Ectodermal cell (in vitro differentiated cells): ENCODE data around the gene U2AF1L4.

Source experiments
- H3K27ac ChIP-seq: 2 replicates; pipeline ENCODE4 v1.7.0; 2013; ENCODE audit warnings: mild to moderate bottlenecking, low read depth, low read length; ENCODE audit not compliant: insufficient read depth, poor library complexity, severe bottlenecking
- H3K27me3 ChIP-seq: 2 replicates; pipeline ENCODE4 v1.7.0; 2013; ENCODE audit warnings: mild to moderate bottlenecking, low read length; ENCODE audit not compliant: insufficient read depth, control insufficient read depth, poor library complexity, severe bottlenecking
- H3K36me3 ChIP-seq: one replicate; pipeline ENCODE4 v1.7.0; 2013; ENCODE audit warnings: low read length; ENCODE audit not compliant: control insufficient read depth, insufficient read depth
- H3K4me1 ChIP-seq: one replicate; pipeline ENCODE4 v1.7.0; 2013; ENCODE audit warnings: low read length; ENCODE audit not compliant: control insufficient read depth, insufficient read depth
- H3K4me3 ChIP-seq: 2 replicates; pipeline ENCODE4 v1.7.0; 2013; ENCODE audit warnings: low read depth, low read length, control low read depth; ENCODE audit not compliant: insufficient read depth
- H3K9me3 ChIP-seq: 2 replicates; pipeline ENCODE4 v1.7.0; 2013; ENCODE audit warnings: mild to moderate bottlenecking, low read length, moderate library complexity; ENCODE audit not compliant: control insufficient read depth
- WGBS, 2 experiments: methylation state at CpG; one replicate each; pipeline ENCODE4 v1.1.7; 2013; ENCODE audit warnings: missing lambda C conversion rate in 2 of 2; 5-methylcytosine and 5-hydroxymethylcytosine counted together

The U2AF1L4 gene

DNA sequence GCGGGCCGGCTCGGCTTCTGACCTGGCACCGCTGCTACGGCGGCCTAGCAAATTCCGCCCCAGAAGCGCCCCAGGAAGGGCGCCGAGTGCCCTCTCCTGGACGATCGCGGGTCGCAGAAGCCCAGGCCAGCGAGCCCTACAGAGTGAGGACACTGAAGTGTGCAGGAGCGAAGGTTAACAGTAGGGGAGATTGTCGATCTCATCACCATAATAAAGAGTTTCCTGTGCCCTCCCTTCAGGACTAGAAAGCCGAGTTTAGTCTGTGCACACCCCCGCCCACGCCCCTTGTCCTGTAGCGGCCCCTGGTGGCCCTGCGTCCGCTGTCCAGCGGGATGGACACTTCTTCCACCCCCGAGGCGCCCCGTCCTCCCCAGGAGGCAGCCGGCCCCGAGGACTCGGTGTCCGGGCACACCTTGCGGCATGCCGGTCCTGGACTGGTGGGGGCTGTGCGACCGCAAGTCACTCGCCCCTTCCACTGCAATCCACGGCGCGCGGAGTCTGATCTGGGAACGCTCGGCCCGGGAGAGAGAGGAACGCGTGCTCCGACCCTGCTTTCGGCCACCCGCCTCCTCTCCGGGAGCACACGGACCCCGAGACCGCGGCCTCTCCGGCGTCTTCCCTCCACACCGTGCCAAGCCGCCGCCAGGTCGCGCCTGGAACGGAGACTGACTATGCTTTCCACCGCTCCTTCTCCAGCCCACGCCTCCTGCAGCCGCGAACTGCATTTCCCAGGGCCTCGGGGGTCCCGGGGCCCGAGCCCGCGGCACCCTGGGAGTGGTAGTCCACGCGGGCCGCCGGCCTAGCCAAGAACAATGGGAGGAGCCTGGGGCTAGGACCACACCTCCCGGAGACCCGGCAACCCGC is 28.2 kb downstream of the U2AF1L4 start:
- Histone ChIP-seq H3K4me1 (peaks cover 27% of the 10 kb centered on the region), H3K36me3 (peaks cover 6% of the 10 kb centered on the region), H3K27me3 (peaks cover 29% of the 10 kb centered on the region), H3K27ac (peak overlapping the region; percentile 87), H3K4me3 (peak overlapping the region; percentile 66), H3K9me3 (no peaks in the 10 kb centered on the region)
- 0% methylated on average over 77 of the region's 77 CpGs for WGBS, 2 experiments

DNA sequence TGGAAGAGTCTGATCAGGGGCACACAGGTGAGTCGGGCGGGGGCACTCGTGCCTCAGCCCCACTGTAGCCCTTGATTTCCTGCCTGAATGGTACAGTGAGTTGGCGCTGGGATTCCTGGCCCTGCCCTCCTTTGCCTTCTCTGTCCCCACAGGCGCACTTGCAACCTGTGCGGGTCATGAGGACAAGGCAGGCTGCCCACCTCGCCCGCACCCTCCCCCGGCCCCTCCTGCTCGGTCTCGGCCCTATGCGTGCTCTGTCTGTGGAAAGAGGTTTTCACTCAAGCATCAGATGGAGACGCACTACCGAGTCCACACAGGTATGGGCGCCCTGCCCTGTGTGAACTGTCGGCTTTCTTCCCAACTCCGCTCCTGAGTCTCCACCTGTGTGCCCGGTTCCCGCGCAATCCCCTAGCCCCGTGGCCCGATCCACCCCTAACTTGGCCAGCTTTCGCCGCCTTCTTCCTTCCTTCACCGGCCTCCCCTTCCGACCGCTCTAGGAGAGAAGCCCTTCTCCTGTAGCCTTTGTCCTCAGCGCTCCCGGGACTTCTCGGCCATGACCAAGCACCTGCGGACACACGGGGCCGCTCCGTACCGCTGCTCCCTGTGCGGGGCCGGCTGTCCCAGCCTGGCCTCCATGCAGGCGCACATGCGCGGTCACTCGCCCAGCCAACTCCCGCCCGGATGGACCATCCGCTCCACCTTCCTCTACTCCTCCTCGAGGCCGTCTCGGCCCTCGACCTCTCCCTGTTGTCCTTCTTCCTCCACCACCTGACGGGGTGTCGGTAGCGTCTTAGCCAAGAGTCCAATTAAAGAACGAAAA is 29.0 kb downstream of the U2AF1L4 start:
- Histone ChIP-seq H3K27ac (peak overlapping the region; percentile 87), H3K9me3 (no peaks in the 10 kb centered on the region), H3K4me3 (peak overlapping the region; percentile 66), H3K36me3 (peaks cover 6% of the 10 kb centered on the region), H3K4me1 (peaks cover 27% of the 10 kb centered on the region), H3K27me3 (peaks cover 29% of the 10 kb centered on the region)
- WGBS, 2 experiments: 5% methylated on average over 52 of the region's 52 CpGs

DNA sequence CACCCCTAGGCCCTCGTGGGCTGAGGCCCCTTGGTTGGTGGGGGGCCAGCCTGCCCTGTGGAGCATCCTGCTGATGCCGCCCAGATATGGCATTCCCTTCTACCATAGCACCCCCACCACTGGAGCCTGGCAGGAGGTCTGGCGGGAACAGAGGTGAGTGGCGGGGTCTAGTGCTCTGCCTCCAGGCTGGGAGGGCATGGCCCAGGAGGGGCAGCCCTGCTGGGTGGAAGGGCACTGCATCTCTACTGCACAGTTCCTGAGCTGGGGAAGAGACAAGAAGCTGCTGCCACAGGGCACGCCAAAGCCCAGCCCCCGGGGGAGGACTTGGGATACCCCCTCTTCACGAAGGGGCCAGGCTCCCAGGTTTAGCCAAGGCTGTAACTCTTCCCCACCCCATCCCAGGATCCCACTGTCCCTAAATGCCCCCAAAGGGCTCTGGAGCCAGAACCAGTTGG is 29.8 kb downstream of the U2AF1L4 start:
- peak overlapping the region; percentile 66 for H3K4me3 ChIP-seq
- 77 to 80% methylated on average over 7 of the region's 7 CpGs for WGBS, 2 experiments

DNA sequence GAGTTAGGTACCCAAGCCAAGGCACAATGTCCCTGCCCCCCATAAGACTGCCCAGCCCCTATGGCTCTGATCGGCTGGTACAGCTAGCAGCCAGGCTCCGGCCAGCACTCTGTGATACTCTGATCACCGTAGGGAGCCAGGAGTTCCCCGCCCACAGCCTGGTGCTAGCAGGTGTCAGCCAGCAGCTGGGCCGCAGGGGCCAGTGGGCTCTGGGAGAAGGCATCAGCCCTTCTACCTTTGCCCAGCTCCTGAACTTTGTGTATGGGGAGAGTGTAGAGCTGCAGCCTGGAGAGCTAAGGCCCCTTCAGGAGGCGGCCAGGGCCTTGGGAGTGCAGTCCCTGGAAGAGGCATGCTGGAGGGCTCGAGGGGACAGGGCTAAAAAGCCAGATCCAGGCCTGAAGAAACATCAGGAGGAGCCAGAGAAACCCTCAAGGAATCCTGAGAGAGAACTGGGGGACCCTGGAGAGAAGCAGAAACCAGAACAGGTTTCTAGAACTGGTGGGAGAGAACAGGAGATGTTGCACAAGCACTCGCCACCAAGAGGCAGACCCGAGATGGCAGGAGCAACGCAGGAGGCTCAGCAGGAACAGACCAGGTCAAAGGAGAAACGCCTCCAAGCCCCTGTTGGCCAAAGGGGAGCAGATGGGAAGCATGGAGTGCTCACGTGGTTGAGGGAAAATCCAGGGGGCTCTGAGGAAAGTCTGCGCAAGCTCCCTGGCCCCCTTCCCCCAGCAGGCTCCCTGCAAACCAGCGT is 30.4 kb downstream of the U2AF1L4 start:
- Histone ChIP-seq H3K27ac (no peak overlapping the region), H3K27me3 (peaks cover 29% of the 10 kb centered on the region), H3K9me3 (no peaks in the 10 kb centered on the region), H3K4me3 (no peak overlapping the region), H3K4me1 (peaks cover 27% of the 10 kb centered on the region), H3K36me3 (peaks cover under 1% of the 10 kb centered on the region)
- 56 to 60% methylated on average over 14 of the region's 14 CpGs for WGBS, 2 experiments

More for the DNA sequence above, 29.8 kb downstream of the U2AF1L4 start:
- Histone ChIP-seq H3K4me1 (peaks cover 27% of the 10 kb centered on the region), H3K27ac (no peak overlapping the region), H3K27me3 (peaks cover 29% of the 10 kb centered on the region), H3K36me3 (peaks cover 6% of the 10 kb centered on the region), H3K9me3 (no peaks in the 10 kb centered on the region)

DNA sequence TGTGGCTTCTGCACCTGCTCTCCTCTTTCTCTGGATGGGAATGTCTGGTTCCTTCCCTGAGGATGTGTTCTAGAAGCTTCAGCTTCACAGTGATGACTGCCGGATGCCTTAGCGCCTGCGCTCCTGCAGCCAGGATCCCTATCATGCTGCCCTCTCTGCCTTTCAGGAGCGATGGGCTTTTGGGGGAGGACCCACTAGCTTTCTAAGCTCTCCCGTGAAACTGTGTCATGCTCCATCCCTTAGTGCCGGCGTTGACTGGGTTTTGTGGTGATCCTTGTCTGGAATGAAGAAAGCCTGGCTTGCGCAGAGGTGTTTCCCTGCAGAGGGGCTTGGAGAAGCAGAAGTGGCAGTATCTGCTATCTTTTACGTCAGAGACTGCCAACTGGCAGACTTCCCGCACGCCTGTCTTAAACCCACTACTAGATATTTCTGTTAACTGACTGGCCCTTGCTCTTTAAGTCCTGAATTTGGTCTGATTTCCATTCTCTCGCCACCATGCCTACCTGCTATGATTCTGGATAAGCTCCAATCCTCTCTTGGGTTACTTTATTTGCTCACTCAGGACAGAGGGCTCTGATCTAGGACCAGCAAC is 31.2 kb downstream of the U2AF1L4 start:
- H3K4me3 ChIP-seq: no peak overlapping the region
- H3K36me3 ChIP-seq: no peaks in the 10 kb centered on the region
- peaks cover 23% of the 10 kb centered on the region for H3K4me1 ChIP-seq
- WGBS, 2 experiments: 90% methylated on average over 12 of the region's 12 CpGs
- H3K27me3 ChIP-seq: peaks cover 29% of the 10 kb centered on the region
- no peaks in the 10 kb centered on the region for H3K9me3 ChIP-seq
- H3K27ac ChIP-seq: no peak overlapping the region

DNA sequence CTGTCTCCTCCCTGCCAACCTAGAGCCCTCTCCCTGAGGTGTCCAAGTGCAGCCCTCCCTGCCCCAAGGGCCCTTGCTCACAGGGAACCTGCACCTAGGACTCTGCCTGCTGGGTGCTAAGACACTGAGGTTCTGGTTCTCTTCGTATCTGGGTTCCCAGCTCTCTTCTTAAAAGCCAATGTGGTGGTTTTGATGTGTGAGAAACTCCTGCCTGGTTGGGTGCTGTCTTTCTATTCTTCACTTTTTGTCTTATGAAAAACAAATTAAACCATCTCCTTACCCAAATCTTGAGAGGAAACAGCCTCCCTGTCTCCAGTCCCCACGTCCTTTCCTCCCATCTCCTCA is 31.7 kb downstream of the U2AF1L4 start:
- WGBS, 2 experiments: 81 to 88% methylated on average over 2 of the region's 2 CpGs
- peaks cover 20% of the 10 kb centered on the region for H3K4me1 ChIP-seq
- no peak overlapping the region for H3K4me3 ChIP-seq

DNA sequence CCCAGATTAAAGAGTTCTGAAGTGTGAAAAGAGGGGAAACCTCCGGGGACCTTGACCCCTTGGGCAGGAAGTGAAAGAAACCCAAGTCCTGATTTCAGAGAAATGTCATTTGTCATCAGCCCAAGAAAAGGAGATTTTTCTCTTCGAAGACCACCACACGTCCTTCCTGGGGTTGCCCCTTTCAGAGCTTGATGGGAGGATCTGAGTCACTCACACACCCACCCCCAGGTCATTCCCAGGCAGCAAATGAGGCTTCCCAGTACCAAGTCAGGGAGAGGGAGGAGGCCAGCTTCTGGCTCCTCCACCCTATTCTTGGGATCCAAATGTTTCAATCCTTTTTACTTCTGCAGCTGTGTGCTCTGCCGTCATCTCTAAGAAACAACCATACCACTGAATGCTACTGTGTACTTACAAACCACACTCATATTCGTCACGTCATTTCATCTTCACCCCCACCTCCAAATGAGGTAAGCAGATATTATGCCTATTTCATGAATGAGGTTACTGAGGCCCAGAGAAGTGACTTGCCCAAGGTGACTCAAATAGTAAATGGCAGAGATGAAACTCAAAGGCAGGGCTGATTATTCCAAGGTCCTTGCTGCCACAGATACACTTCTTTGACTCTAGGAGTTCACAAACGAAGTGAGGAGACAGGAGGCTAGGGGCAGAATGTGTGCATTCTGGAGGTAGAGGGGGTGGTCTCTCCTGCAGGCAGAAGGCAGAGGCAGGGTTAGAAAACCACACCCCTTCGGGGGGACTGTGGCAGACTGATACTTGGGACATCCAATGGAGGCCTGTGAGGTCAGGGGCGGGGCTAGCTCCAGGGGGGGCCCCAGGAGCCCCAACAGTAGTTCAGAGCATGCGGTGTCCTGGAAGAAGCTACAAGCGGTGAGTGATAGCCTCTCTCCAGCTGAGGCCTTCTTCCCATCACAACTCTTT is 32.4 kb downstream of the U2AF1L4 start:
- no peak overlapping the region for H3K4me3 ChIP-seq
- 79 to 84% methylated on average over 9 to 11 of the region's 11 CpGs for WGBS, 2 experiments
- H3K27ac ChIP-seq: no peak overlapping the region
- peaks cover 29% of the 10 kb centered on the region for H3K27me3 ChIP-seq
- no peaks in the 10 kb centered on the region for H3K9me3 ChIP-seq
- H3K36me3 ChIP-seq: no peaks in the 10 kb centered on the region
- peaks cover 20% of the 10 kb centered on the region for H3K4me1 ChIP-seq

More for the DNA sequence above, 31.7 kb downstream of the U2AF1L4 start:
- Histone ChIP-seq H3K27me3 (peaks cover 29% of the 10 kb centered on the region), H3K36me3 (no peaks in the 10 kb centered on the region), H3K27ac (no peak overlapping the region), H3K9me3 (no peaks in the 10 kb centered on the region)

DNA sequence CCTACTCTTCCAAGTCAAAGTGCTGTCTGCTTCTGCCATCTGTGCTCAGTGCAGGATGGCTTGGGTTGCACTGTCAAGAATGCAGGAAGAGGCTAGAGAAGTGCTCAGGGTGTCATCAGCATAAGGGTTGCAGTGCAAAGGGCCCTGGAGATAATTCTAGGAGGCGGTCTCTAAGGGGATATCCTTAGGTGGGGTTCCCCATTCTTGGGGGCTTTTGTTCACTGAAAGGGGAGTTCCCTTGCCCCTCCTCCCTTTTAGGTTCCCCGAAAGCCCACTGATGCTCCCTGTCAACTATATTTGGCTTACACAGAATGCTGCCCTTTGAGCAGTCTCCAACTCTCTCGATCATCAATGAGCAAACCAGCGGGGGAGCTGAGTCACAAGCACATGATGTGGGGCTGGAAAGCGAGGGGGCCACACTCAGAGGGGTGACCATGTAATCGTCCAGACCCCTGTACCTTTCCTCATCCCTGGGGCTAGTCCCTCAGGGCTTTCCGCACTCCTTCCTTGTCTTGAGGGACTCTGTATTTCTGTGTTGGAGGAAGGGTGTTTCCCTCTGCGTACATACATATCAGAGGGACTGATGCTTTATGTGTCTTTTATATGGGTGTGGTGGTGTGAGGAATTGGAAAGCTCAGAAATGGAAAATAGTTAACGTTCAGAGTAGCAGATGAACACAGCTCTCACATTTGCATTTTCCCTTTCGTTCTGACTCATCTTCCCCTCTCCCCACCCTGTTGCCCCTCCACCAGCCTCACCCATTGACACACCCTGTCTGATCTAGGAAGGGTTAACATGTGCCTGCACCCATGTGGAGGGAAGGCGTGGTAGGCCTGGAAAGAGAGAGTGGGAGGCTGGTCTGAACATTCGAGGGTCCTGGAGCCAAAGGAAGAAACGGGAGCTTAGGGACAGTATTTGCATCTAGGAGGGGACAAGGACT is 34.2 kb downstream of the U2AF1L4 start:
- Histone ChIP-seq H3K36me3 (no peaks in the 10 kb centered on the region), H3K9me3 (no peaks in the 10 kb centered on the region), H3K4me3 (no peak overlapping the region), H3K27me3 (peaks cover 29% of the 10 kb centered on the region), H3K4me1 (peaks cover 20% of the 10 kb centered on the region), H3K27ac (no peak overlapping the region)
- WGBS, 2 experiments: 51 to 58% methylated on average over 13 of the region's 13 CpGs
